SK-N-SH treated with all-trans-retinoic acid at 6 μM for 48 hours (cell line): Measurements from ENCODE around the gene MB21D2.

Source experiments
- BACH2 ChIP-seq: fragments of 250-450 bp; sonication (Bioruptor Pico); IDR thresholded peaks from 2 replicates; pipeline ENCODE4 v1.9.0; 2021; ENCODE audit warnings: mild to moderate bottlenecking, borderline replicate concordance
- CSDC2 ChIP-seq: fragments of 250-450 bp; sonication (Bioruptor Pico); IDR thresholded peaks from 2 replicates; pipeline ENCODE4 v1.5.0; 2020; ENCODE audit warnings: mild to moderate bottlenecking, moderate library complexity
- ISL1 ChIP-seq: fragments of 250-450 bp; sonication (Bioruptor Pico); IDR thresholded peaks from 2 replicates; pipeline ENCODE4 v2.1.2; 2022; ENCODE audit warnings: mild to moderate bottlenecking, moderate library complexity
- OSR1 ChIP-seq: fragments of 250-450 bp; sonication (Bioruptor Pico); IDR thresholded peaks from 2 replicates; pipeline ENCODE4 v1.8.0; 2022; ENCODE audit warnings: moderate library complexity, mild to moderate bottlenecking, inconsistent platforms
- TOX ChIP-seq: fragments of 250-450 bp; sonication (Bioruptor Pico); IDR thresholded peaks from 2 replicates; pipeline ENCODE4 v1.8.0; 2021; ENCODE audit warnings: mild to moderate bottlenecking, moderate library complexity, borderline replicate concordance
- ZFP30 ChIP-seq: fragments of 450-650 bp; formaldehyde crosslinking; IDR thresholded peaks from 2 replicates; pipeline ENCODE4 v1.5.0; 2022; ENCODE audit warnings: mild to moderate bottlenecking, moderate library complexity
- ZNF565 ChIP-seq: fragments of 450-650 bp; formaldehyde crosslinking; conservative IDR thresholded peaks from 2 replicates; pipeline ENCODE4 v1.5.0; 2020; ENCODE audit warnings: low read depth, mild to moderate bottlenecking, moderate library complexity
- ZNF8 ChIP-seq: fragments of 450-650 bp; formaldehyde crosslinking; IDR thresholded peaks from 2 replicates; pipeline ENCODE4 v1.5.0; 2020; ENCODE audit warnings: mild to moderate bottlenecking, moderate library complexity
- TF ChIP-seq, protein P1 (sequence below): fragments of 250-450 bp; sonication (Bioruptor Pico); IDR thresholded peaks from 2 replicates; pipeline ENCODE4 v1.8.0; 2021; ENCODE audit warnings: low read depth, mild to moderate bottlenecking, moderate library complexity, borderline replicate concordance
- TF ChIP-seq, protein P2 (sequence below): fragments of 250-450 bp; sonication (Bioruptor Pico); IDR thresholded peaks from 2 replicates; pipeline ENCODE4 v1.5.1; 2020; ENCODE audit warnings: low read depth, mild to moderate bottlenecking, moderate library complexity

DNA sequence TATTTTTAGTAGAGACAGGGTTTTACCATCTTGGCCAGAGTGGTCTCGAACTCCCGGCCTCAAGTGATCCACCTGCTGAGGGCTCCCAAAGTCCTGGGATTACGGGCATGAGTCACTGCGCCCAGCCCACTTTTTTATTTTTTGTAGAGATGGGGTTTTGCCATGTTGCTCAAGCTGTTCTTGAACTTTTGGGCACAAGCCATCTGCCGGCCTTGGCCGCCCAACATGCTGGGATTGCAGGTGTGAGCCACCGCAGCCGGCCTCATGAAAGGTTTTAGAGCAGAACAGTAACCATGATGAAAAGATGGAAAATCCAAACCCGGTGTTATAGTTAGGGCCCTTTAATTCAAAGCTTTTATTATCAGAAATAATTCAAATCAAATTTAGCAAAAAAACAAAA, 15.6 kb upstream of the MB21D2 start:
- TF ChIP-seq CSDC2 (no peak), BACH2 (CRISPR knock-in tag) (no peak), TOX (CRISPR knock-in tag) (no peak), ZNF8 (CRISPR knock-in tag) (no peak), OSR1 (CRISPR knock-in tag) (no peak), ZFP30 (CRISPR knock-in tag) (no peak), ISL1 (CRISPR knock-in tag) (no peak), ZNF565 (CRISPR knock-in tag) (no peak)
- TF ChIP-seq, protein P1, sequence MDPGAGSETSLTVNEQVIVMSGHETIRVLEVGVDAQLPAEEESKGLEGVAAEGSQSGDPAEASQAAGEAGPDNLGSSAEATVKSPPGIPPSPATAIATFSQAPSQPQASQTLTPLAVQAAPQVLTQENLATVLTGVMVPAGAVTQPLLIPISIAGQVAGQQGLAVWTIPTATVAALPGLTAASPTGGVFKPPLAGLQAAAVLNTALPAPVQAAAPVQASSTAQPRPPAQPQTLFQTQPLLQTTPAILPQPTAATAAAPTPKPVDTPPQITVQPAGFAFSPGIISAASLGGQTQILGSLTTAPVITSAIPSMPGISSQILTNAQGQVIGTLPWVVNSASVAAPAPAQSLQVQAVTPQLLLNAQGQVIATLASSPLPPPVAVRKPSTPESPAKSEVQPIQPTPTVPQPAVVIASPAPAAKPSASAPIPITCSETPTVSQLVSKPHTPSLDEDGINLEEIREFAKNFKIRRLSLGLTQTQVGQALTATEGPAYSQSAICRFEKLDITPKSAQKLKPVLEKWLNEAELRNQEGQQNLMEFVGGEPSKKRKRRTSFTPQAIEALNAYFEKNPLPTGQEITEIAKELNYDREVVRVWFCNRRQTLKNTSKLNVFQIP, result no peak
- TF ChIP-seq, protein P2, sequence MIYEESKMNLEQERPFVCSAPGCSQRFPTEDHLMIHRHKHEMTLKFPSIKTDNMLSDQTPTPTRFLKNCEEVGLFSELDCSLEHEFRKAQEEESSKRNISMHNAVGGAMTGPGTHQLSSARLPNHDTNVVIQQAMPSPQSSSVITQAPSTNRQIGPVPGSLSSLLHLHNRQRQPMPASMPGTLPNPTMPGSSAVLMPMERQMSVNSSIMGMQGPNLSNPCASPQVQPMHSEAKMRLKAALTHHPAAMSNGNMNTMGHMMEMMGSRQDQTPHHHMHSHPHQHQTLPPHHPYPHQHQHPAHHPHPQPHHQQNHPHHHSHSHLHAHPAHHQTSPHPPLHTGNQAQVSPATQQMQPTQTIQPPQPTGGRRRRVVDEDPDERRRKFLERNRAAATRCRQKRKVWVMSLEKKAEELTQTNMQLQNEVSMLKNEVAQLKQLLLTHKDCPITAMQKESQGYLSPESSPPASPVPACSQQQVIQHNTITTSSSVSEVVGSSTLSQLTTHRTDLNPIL (CRISPR knock-in tag), result no peak
